Vagina (tissue), 2 donors: ENCODE measurements around the gene BEX4.

ENCODE experiments used
- POLR2AphosphoS5 ChIP-seq, 2 donors: sonication (generic); formaldehyde crosslinking; IDR thresholded peaks; one replicate each; pipeline ENCODE4 v1.9.0; 2017; ENCODE audit warnings: antibody characterized with exemption in 2 of 2, mild to moderate bottlenecking in 2 of 2, low read depth in 1 of 2; ENCODE audit not compliant: insufficient read depth in 1 of 2
- TF ChIP-seq, protein P1 (sequence below), 3 experiments: fragments of 450-650 bp in 2 of 3; fragments of 200-600 bp in 1 of 3; sonication (generic) in 1 of 3; IDR thresholded peaks; one replicate each; pipeline ENCODE4 v1.5.1; 2017 to 2019; ENCODE audit warnings: antibody characterized with exemption in 3 of 3, mild to moderate bottlenecking in 2 of 3, moderate library complexity in 2 of 3

DNA sequence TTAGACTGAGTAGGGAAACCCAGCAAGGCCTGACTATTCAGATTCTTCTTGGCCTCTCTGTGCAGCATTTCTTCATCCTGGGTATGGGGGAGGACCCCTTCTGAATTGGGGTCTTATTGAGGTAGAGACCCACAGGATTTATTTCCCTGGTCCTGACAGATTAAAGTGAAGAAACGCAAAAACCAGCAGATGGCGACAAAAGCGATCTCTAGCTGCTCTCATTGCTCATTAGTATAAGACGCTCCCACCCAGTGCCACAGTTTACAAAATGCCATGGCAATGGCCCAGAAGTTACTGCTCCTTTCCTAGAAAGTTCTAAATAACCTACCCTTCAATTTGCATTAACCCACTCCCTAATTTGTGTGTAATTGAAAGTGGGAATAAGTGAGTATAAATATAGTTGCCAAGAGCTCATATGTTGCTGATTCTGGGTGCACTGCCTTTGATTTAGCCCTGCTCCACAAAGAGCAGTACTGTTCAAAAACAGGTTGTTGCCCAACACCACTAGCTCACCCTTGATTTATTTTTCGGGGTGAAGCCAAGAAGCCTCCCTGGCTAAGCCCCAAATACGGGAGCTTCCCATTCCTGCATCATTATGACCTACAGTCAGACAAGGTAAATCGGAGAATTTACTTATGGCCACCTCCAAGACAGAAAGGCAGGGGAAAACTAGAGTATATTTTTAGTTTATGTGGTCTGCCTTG, 3.7 kb upstream of the BEX4 start:
- TF ChIP-seq, protein P1, sequence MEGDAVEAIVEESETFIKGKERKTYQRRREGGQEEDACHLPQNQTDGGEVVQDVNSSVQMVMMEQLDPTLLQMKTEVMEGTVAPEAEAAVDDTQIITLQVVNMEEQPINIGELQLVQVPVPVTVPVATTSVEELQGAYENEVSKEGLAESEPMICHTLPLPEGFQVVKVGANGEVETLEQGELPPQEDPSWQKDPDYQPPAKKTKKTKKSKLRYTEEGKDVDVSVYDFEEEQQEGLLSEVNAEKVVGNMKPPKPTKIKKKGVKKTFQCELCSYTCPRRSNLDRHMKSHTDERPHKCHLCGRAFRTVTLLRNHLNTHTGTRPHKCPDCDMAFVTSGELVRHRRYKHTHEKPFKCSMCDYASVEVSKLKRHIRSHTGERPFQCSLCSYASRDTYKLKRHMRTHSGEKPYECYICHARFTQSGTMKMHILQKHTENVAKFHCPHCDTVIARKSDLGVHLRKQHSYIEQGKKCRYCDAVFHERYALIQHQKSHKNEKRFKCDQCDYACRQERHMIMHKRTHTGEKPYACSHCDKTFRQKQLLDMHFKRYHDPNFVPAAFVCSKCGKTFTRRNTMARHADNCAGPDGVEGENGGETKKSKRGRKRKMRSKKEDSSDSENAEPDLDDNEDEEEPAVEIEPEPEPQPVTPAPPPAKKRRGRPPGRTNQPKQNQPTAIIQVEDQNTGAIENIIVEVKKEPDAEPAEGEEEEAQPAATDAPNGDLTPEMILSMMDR (IDR thresholded peaks at IDR 0.05): peak in 1 of 3 experiments; percentile 28
- no peak for TF ChIP-seq POLR2AphosphoS5 (IDR thresholded peaks at IDR 0.05; ENCODE audit: insufficient read depth in 1 of 2, low read depth in 1 of 2)
